NB4 (cell line): ENCODE data around the gene NCF4.

Experiments
- CTCF ChIP-seq: IDR thresholded peaks from one replicate; pipeline ENCODE4 v1.5.1; 2012; ENCODE audit warnings: low read depth, low read length
- MAX ChIP-seq: IDR thresholded peaks from 2 replicates; pipeline ENCODE4 v1.6.1; 2011; ENCODE audit warnings: low read depth, low read length
- POLR2A ChIP-seq: IDR thresholded peaks from 2 replicates; pipeline ENCODE4 v1.6.1; 2011; ENCODE audit warnings: mild to moderate bottlenecking; ENCODE audit not compliant: insufficient read length; ENCODE audit errors: extremely low read depth

DNA sequence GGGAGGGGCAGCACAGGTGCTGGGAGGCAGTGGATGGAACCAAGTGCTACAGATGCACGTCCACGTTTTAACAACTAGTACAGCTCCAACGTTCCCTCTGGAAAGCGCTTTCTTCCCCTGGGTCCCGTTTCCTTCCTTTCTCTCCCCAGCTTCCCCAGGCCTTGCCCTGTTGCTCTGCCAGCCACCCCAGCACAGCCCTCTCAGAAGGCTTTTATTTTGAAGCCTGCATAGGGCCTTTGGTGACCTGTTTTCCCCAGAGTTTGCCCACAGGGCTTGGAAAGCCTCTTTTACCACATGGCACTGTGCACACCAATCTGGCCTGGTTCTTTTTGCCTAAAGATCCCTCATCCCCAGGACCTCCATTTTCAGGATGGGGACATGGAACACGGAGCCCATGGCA is 13.9 kb upstream of the NCF4 start:
- no peak for TF ChIP-seq CTCF
- no peak for TF ChIP-seq POLR2A
- TF ChIP-seq MAX, result no peak
